ENCODE measurements around the gene NFATC2IP. TPM values are rescaled to one million over a fixed set of nuclear protein-coding genes. Genes with fewer than 3 reads are reported as not detected.

Gene NFATC2IP
- total and polyA plus RNA-seq, 2 of the 4 experiments (the other 2 are of a cell fraction), result 10.0 to 29.1 TPM

GRCh38 chr16:28904363-28904762 is 46.4 kb upstream of the NFATC2IP start:
- Histone ChIP-seq H4K8ac (ENCODE audit: low read depth in 2 of 2, low read length in 2 of 2) (no peak overlapping the region), H2BK120ac (ENCODE audit: low read depth, low read length) (no peak overlapping the region), H3K23ac (ENCODE audit: low read depth, low read length) (no peak overlapping the region), H4K20me1 (ENCODE audit: insufficient read depth, low read length) (no peaks in the 10 kb centered on the region), H3K27ac (ENCODE audit: insufficient read depth, low read length) (no peak overlapping the region), H3K9me1 (ENCODE audit: insufficient read depth, low read length) (no peaks in the 10 kb centered on the region), H2BK5ac (ENCODE audit: low read depth, low read length, poor library complexity, severe bottlenecking) (no peak overlapping the region), H3K36me3 (ENCODE audit: control insufficient read depth, insufficient read depth, low read length) (peaks cover 16% of the 10 kb centered on the region), H4K5ac (ENCODE audit: low read depth, low read length) (no peak overlapping the region), H2AK5ac (ENCODE audit: low read depth, low read length) (no peak overlapping the region), H3K4me1 (ENCODE audit: control insufficient read depth, insufficient read depth, low read length) (no peaks in the 10 kb centered on the region), H3K18ac (ENCODE audit: low read depth, low read length) (no peak overlapping the region), H3K56ac (ENCODE audit: extremely low read depth, insufficient read depth, low read length) (no peak overlapping the region), H3K14ac (replicated peaks; ENCODE audit: low read depth, low read length) (no peak overlapping the region), H3K4me3 (ENCODE audit: insufficient read depth, low read depth, low read length) (no peak overlapping the region), H3K4me2 (ENCODE audit: low read depth, low read length) (no peak overlapping the region), H3K4ac (ENCODE audit: low read depth, low read length) (no peak overlapping the region), H3K27me3 (ENCODE audit: control insufficient read depth, insufficient read depth, low read length) (no peaks in the 10 kb centered on the region), H4K91ac (ENCODE audit: insufficient read depth, low read depth, low read length) (no peak overlapping the region), H2AK9ac (replicated peaks; ENCODE audit: low read depth, low read length, poor library complexity) (no peak overlapping the region), H2BK20ac (ENCODE audit: low read depth, low read length) (no peak overlapping the region), H2BK15ac (ENCODE audit: low read depth, low read length) (no peak overlapping the region), H3K9me3 (ENCODE audit: control insufficient read depth, insufficient read depth, low read length) (no peaks in the 10 kb centered on the region), H2AFZ (replicated peaks; ENCODE audit: low read length, poor library complexity) (no peak overlapping the region), H3K79me1 (ENCODE audit: low read depth in 1 of 2, low read length in 2 of 2) (no peaks in the 10 kb centered on the region), H3K9ac (ENCODE audit: low read depth, low read length) (no peak overlapping the region)
- ATAC-seq (ENCODE audit: low read depth) (no peak), DNase-seq (no peak)
- POLR2A ChIA-PET (ENCODE audit: unreplicated experiment), result no interaction called here
- WGBS, 2 experiments (ENCODE audit: extremely low coverage in 2 of 2, insufficient read length in 1 of 2), result 58% methylated on average over 10 of the region's 14 CpGs; no CpG with 5 or more reads in 1 of the 2 experiments
- TF ChIP-seq CEBPB (IDR thresholded peaks at IDR 0.05; ENCODE audit: low read depth, low read length), result no peak
- no peak for TF ChIP-seq POLR2A (IDR thresholded peaks at IDR 0.05; ENCODE audit: low read depth, low read length)
- TF ChIP-seq CTCF (conservative IDR thresholded peaks at IDR 0.05; ENCODE audit: low read depth, low read length), result no peak
- TF ChIP-seq MXI1 (IDR thresholded peaks at IDR 0.05; ENCODE audit: borderline replicate concordance, low read depth, low read length), result no peak
- no peak for TF ChIP-seq MAZ (IDR thresholded peaks at IDR 0.05; ENCODE audit: borderline replicate concordance, low read depth, low read length)
- TF ChIP-seq SMC3 (IDR thresholded peaks at IDR 0.05; ENCODE audit: low read depth, low read length), result no peak
- TF ChIP-seq CHD1 (IDR thresholded peaks at IDR 0.05; ENCODE audit: low read depth, low read length), result no peak
- TF ChIP-seq RFX5 (IDR thresholded peaks at IDR 0.05; ENCODE audit: low read depth, low read length), result no peak
- TF ChIP-seq NFE2L2 (IDR thresholded peaks at IDR 0.05; ENCODE audit: low read depth, low read length), result no peak
- TF ChIP-seq RCOR1 (IDR thresholded peaks at IDR 0.05; ENCODE audit: insufficient replicate concordance, low read length), result no peak
- TF ChIP-seq BHLHE40 (IDR thresholded peaks at IDR 0.05; ENCODE audit: low read depth, low read length), result no peak
- TF ChIP-seq USF2 (IDR thresholded peaks at IDR 0.05; ENCODE audit: low read depth, low read length), result no peak
- TF ChIP-seq MAFK (IDR thresholded peaks at IDR 0.05; ENCODE audit: low read depth, low read length), result no peak
- TF ChIP-seq FOS (IDR thresholded peaks at IDR 0.05; ENCODE audit: low read depth, low read length), result no peak
- TF ChIP-seq ELK1 (IDR thresholded peaks at IDR 0.05; ENCODE audit: borderline replicate concordance, low read depth, low read length), result no peak
- no peak for TF ChIP-seq RAD21 (IDR thresholded peaks at IDR 0.05; ENCODE audit: low read length)
- no TSS peak for BruUV-seq (replicated peaks)
- dilution Hi-C loops (cut with HindIII; ENCODE audit: low sequenced_read_pairs, unreplicated experiment), result no loop called here
- CTCF ChIA-PET, result interaction anchor here (0.7 kb wide), 1 partner anchor 10 kb away, joined by 3 read pairs; no protein-coding TSS in a partner anchor
- in situ Hi-C loops (cut with MboI; ENCODE audit: low sequenced_read_pairs), result no loop called here
- intact Hi-C loops (cut with micrococcal nuclease), result no loop called here
